ENCODE measurements around the gene SPINDOC. TPM values are rescaled to one million over a fixed set of nuclear protein-coding genes. Genes with fewer than 3 reads are reported as not detected.
A peak's percentile ranks its signal among the peaks of the same experiment; 100 is the strongest.

The SPINDOC gene
- total and polyA plus RNA-seq, 2 experiments from 2014 or later, result 0.86 to 15.3 TPM

DNA sequence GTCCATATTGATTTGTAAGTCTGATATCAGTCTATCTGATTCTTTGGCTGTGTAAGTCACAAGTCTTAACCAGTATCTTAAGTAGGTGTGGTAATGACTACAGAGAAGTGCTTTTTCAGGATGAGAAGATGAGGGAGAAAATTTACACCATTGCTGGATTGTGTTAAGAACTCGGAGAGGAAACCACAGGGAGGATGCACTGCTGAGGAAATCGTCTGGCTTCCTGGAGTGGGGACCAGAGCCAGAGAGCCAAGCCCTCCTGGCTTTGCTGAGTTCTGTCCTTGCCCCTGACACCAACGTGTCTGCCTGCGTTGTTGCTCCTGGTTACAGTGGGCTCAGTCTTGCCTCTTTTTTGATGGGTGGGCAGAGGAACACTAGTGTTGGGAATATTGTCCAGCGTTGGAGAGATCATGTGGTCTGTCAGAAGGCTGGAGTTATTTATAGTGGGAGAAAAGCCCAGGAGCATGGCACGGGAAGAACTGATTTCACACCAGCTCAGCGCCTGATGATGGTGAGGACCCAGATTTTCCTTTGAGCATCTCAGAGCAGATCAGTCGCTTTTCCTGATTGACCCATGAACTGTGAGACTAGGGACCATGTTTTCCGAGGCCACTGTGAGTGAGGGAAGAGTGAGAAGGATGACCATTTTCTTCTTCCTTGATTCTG lies 55.3 kb downstream of the SPINDOC start:
- Histone ChIP-seq H3K9me2 (ENCODE audit: insufficient read depth) (no peaks in the 10 kb centered on the region), H3K4me3 (no peak overlapping the region), H4K20me1 (ENCODE audit: insufficient read depth) (peaks cover 6% of the 10 kb centered on the region; the same call in 1 of the 2 replicates), H3K27ac (no peak overlapping the region), H3K4me2 (ENCODE audit: unreplicated experiment) (no peak overlapping the region), H3K79me2 (ENCODE audit: insufficient read depth) (peaks cover 84% of the 10 kb centered on the region), H3K9me3 (ENCODE audit: low read depth) (no peaks in the 10 kb centered on the region), H3K27me3 (replicated peaks; ENCODE audit: insufficient read depth) (no peaks in the 10 kb centered on the region), H2AFZ (no peak overlapping the region), H3F3A (ENCODE audit: insufficient read depth) (peaks cover 24% of the 10 kb centered on the region), H3K9ac (no peak overlapping the region), H3K4me1 (ENCODE audit: insufficient read depth) (peaks cover 34% of the 10 kb centered on the region), H3K36me3 (ENCODE audit: low read depth) (no peaks in the 10 kb centered on the region)
- 37 to 39% methylated on average over 9 of the region's 9 CpGs for WGBS, 2 experiments (ENCODE audit: low coverage in 1 of 2, low lambda C conversion rate in 2 of 2, missing lambda C conversion rate in 2 of 2)
- DNase-seq, result peak; percentile 25
- in situ Hi-C loops (cut with MboI), result no loop called here
- no peak for TF ChIP-seq EZH2 (IDR thresholded peaks at IDR 0.05; ENCODE audit: insufficient read depth, poor library complexity, severe bottlenecking)
- no peak for TF ChIP-seq EZH2phosphoT487 (IDR thresholded peaks at IDR 0.05; ENCODE audit: insufficient read depth, low read depth)

DNA sequence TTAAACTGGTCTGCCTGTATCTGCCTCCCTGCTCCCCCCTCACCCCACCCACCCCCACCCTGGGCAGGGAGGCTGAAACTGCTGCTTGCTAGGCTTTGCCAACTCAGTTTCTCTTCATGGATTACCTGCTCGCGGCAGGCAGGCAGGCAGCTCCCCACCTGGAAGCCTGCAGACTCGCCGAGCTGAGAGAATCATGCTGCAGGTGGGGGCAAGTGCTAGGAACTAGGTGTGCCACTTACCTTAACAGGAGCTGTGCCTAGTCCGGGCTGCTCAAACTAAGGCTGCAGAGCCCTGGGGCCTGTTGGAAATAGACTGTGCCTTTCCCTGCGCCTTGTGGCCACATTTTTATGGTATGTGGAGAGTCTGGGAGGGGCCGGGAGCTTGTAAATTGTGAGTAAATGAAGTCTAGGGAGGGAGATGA lies 55.9 kb downstream of the SPINDOC start:
- in situ Hi-C loops (cut with MboI), result no loop called here
- H3K27ac ChIP-seq, result no peak overlapping the region
- TF ChIP-seq EZH2phosphoT487 (IDR thresholded peaks at IDR 0.05; ENCODE audit: insufficient read depth, low read depth), result no peak
- TF ChIP-seq EZH2 (IDR thresholded peaks at IDR 0.05; ENCODE audit: insufficient read depth, poor library complexity, severe bottlenecking), result no peak
- H3K4me1 ChIP-seq (ENCODE audit: insufficient read depth), result peaks cover 34% of the 10 kb centered on the region
- no peak overlapping the region for H3K4me2 ChIP-seq (ENCODE audit: unreplicated experiment)
- 90% methylated on average over 7 of the region's 7 CpGs for WGBS, 2 experiments (ENCODE audit: low coverage in 1 of 2, low lambda C conversion rate in 2 of 2, missing lambda C conversion rate in 2 of 2)
- H3K79me2 ChIP-seq (ENCODE audit: insufficient read depth), result peaks cover 87% of the 10 kb centered on the region
- no peak overlapping the region for H3K4me3 ChIP-seq
- peaks cover 10% of the 10 kb centered on the region for H4K20me1 ChIP-seq (ENCODE audit: insufficient read depth)
- H3K36me3 ChIP-seq (ENCODE audit: low read depth), result no peaks in the 10 kb centered on the region
- H3K9me3 ChIP-seq (ENCODE audit: low read depth), result no peaks in the 10 kb centered on the region
- no peaks in the 10 kb centered on the region for H3K9me2 ChIP-seq (ENCODE audit: insufficient read depth)
- H3F3A ChIP-seq (ENCODE audit: insufficient read depth), result peaks cover 30% of the 10 kb centered on the region
- DNase-seq, result no peak
- no peaks in the 10 kb centered on the region for H3K27me3 ChIP-seq (replicated peaks; ENCODE audit: insufficient read depth)
- no peak overlapping the region for H2AFZ ChIP-seq
- H3K9ac ChIP-seq, result no peak overlapping the region

DNA sequence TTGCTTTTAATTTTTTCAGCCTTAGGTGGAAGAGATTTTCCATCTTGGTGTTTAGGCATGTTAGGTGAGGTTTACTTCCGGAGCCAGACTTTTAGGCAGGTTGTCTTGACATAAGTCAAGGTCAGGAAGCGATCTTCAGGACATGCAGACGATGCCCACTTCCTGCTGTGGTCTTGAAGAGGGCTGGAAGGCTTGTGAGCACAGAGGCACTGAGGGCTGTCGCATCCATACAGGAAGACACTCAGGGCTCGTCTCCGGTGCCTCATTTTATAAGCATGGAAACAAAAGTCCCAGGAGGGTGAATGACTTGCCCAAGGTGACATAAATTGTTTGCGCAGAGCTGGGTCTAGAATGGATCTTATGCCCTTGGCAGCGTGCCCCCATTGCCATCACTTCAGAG lies 56.4 kb downstream of the SPINDOC start:
- Histone ChIP-seq H3K4me2 (ENCODE audit: unreplicated experiment) (no peak overlapping the region), H3K9ac (no peak overlapping the region), H3K4me3 (no peak overlapping the region), H3K27ac (no peak overlapping the region), H3K9me2 (ENCODE audit: insufficient read depth) (no peaks in the 10 kb centered on the region), H3K79me2 (ENCODE audit: insufficient read depth) (peaks cover 87% of the 10 kb centered on the region), H3K9me3 (ENCODE audit: low read depth) (no peaks in the 10 kb centered on the region), H3F3A (ENCODE audit: insufficient read depth) (peaks cover 30% of the 10 kb centered on the region), H3K27me3 (replicated peaks; ENCODE audit: insufficient read depth) (no peaks in the 10 kb centered on the region), H3K4me1 (ENCODE audit: insufficient read depth) (peaks cover 34% of the 10 kb centered on the region), H2AFZ (no peak overlapping the region), H4K20me1 (ENCODE audit: insufficient read depth) (peaks cover 15% of the 10 kb centered on the region), H3K36me3 (ENCODE audit: low read depth) (no peaks in the 10 kb centered on the region)
- no peak for DNase-seq
- in situ Hi-C loops (cut with MboI), result no loop called here
- WGBS, 2 experiments (ENCODE audit: low coverage in 1 of 2, low lambda C conversion rate in 2 of 2, missing lambda C conversion rate in 2 of 2), result 95 to 96% methylated on average over 8 of the region's 8 CpGs
- no peak for TF ChIP-seq EZH2phosphoT487 (IDR thresholded peaks at IDR 0.05; ENCODE audit: insufficient read depth, low read depth)
- TF ChIP-seq EZH2 (IDR thresholded peaks at IDR 0.05; ENCODE audit: insufficient read depth, poor library complexity, severe bottlenecking), result no peak

DNA sequence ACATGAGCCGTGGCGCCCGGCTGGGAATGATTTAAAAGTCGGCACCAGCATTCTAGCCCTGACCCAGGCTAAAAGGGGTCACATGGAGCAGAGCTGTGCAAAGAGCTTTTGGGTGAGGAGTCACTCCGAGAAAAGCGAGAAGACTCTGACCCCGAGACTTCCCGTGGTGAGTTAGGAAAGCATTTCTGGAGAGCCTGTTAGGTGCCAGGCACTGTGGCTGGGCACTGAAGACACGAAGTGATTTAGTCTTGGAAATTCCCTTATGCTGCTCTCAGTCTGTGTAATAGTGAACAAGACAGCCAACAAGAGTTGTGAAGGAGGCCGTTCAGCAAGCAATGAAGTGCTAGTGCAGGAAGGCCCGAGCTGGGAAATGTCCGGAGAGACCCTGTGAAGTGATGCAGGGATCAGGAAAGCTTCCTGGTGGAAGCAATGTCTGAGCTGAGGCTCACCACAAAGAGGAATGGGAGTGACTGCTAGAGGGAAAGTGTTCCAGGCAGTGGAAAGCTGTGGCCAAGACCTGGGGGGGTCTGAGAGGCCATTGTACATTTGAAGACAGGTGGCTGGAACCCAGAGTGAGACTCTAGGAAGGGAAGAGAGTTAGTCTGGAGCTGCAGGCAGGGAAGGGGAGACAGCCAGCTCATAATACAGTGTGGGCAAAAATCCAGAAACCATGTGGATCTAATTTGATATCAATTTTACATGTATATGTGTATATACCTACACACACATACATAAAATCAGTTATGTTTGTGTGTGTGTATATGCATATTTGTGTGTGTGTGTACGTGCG lies 57.3 kb downstream of the SPINDOC start:
- Histone ChIP-seq H3K36me3 (ENCODE audit: low read depth) (no peaks in the 10 kb centered on the region), H3F3A (ENCODE audit: insufficient read depth) (peaks cover 30% of the 10 kb centered on the region), H2AFZ (no peak overlapping the region), H3K9me2 (ENCODE audit: insufficient read depth) (no peaks in the 10 kb centered on the region), H3K9me3 (ENCODE audit: low read depth) (no peaks in the 10 kb centered on the region), H3K4me1 (ENCODE audit: insufficient read depth) (peaks cover 34% of the 10 kb centered on the region), H3K27me3 (replicated peaks; ENCODE audit: insufficient read depth) (no peaks in the 10 kb centered on the region), H4K20me1 (ENCODE audit: insufficient read depth) (peaks cover 16% of the 10 kb centered on the region), H3K79me2 (ENCODE audit: insufficient read depth) (peaks cover 87% of the 10 kb centered on the region), H3K27ac (peak overlapping the region; percentile 17; the same call in 1 of the 2 replicates), H3K4me2 (ENCODE audit: unreplicated experiment) (no peak overlapping the region), H3K9ac (peak overlapping the region; percentile 25; the same call in 1 of the 2 replicates), H3K4me3 (no peak overlapping the region)
- TF ChIP-seq EZH2 (IDR thresholded peaks at IDR 0.05; ENCODE audit: insufficient read depth, poor library complexity, severe bottlenecking) (no peak), EZH2phosphoT487 (IDR thresholded peaks at IDR 0.05; ENCODE audit: insufficient read depth, low read depth) (no peak)
- WGBS, 2 experiments (ENCODE audit: low coverage in 1 of 2, low lambda C conversion rate in 2 of 2, missing lambda C conversion rate in 2 of 2), result 38 to 39% methylated on average over 14 of the region's 14 CpGs
- DNase-seq, result peak; percentile 36
- in situ Hi-C loops (cut with MboI), result no loop called here
